A549 (cell line): Measurements from ENCODE around the gene ZFAND6. TPM values are rescaled to one million over a fixed set of nuclear protein-coding genes. Genes with fewer than 3 reads are reported as not detected.
A peak's percentile ranks its signal among the peaks of the same experiment; 100 is the strongest.

Source experiments
- ATAC-seq, 2 experiments: fragments of 200-7000 bp in 1 of 2; fragments of >200 bp in 1 of 2; cut with Nextera tagmentation in 1 of 2; cut with Tn5 transposase in 1 of 2; 3 replicates each; pipeline versions ENCODE4 v1.8.0 to v1.9.1; 2018 to 2020; ENCODE audit warnings: mild to moderate bottlenecking in 1 of 2, moderate library complexity in 1 of 2
- CTCF ChIA-PET: fragments of 300-600 bp; sonication (Branson Sonifier 250); formaldehyde crosslinking; extraction: SDS; loops from one replicate; lab custom pipeline; 2021; ENCODE audit warnings: antibody characterized with exemption, inconsistent platforms; lab: Yijun Ruan, JAX
- POLR2A ChIA-PET: fragments of 350-600 bp; formaldehyde crosslinking; extraction: SDS; loops from one replicate; lab custom pipeline; 2021; ENCODE audit warnings: antibody characterized with exemption, inconsistent platforms; lab: Yijun Ruan, JAX
- DNase-seq, 2 experiments: peaks; one replicate each; pipeline versions ENCODE4 v3.0.0 to v3.0.0-alpha.2; 2011 to 2016; ENCODE audit warnings: low read depth in 1 of 2, low spot score in 1 of 2
- FAIRE-seq: peaks from 2 replicates; lab custom pipeline; 2011; peaks lifted over from hg19 to GRCh38; lab: Jason Lieb, UNC
- H3K27ac ChIP-seq, 2 experiments: fragments of >200 bp; sonication (Bioruptor Twin); formaldehyde crosslinking; 3 replicates each; pipeline ENCODE4 v1.5.1; 2016 to 2017
- H3K4me1 ChIP-seq: fragments of >200 bp; sonication (Bioruptor Twin); formaldehyde crosslinking; 3 replicates; pipeline ENCODE4 v1.6.1; 2016
- H3K4me2 ChIP-seq: fragments of >200 bp; sonication (Bioruptor Twin); formaldehyde crosslinking; 3 replicates; pipeline ENCODE4 v1.6.1; 2016
- H3K4me3 ChIP-seq: fragments of >200 bp; sonication (Bioruptor Twin); formaldehyde crosslinking; 3 replicates; pipeline ENCODE4 v1.5.1; 2016
- H3K9me3 ChIP-seq: fragments of >200 bp; sonication (Bioruptor Twin); formaldehyde crosslinking; 3 replicates; pipeline ENCODE4 v1.6.1; 2016
- BHLHE40 ChIP-seq: IDR thresholded peaks from 2 replicates; pipeline ENCODE4 v1.6.1; 2012; ENCODE audit warnings: low read depth, low read length, inconsistent platforms
- CBX8 ChIP-seq: fragments of 200-600 bp; sonication (generic); IDR thresholded peaks from 2 replicates; pipeline ENCODE4 v1.6.1; 2016
- CEBPB ChIP-seq, 2 experiments: fragments of >200 bp in 1 of 2; sonication (Bioruptor Twin) in 1 of 2; formaldehyde crosslinking in 1 of 2; IDR thresholded peaks; 2 replicates each; pipeline ENCODE4 v1.6.1; 2012 to 2016
- CHD2 ChIP-seq: fragments of 150-350 bp; IDR thresholded peaks from 2 replicates; pipeline ENCODE4 v1.6.1; 2014; ENCODE audit warnings: low read length; ENCODE audit not compliant: partially characterized antibody
- ELK1 ChIP-seq: fragments of 150-350 bp; IDR thresholded peaks from 2 replicates; pipeline ENCODE4 v1.6.1; 2014; ENCODE audit warnings: low read depth, mild to moderate bottlenecking, low read length
- EP300 ChIP-seq, 2 experiments: fragments of >200 bp; sonication (Bioruptor Twin); formaldehyde crosslinking; IDR thresholded peaks; 2 replicates in 1 of 2; 3 replicates in 1 of 2; pipeline ENCODE4 v1.6.1; 2016 to 2017
- FOXS1 ChIP-seq: fragments of 250-450 bp; sonication (Bioruptor Pico); IDR thresholded peaks from 2 replicates; pipeline ENCODE4 v1.5.0; 2020; ENCODE audit warnings: mild to moderate bottlenecking, moderate library complexity
- HDAC2 ChIP-seq: fragments of 200-600 bp; sonication (generic); IDR thresholded peaks from 2 replicates; pipeline ENCODE4 v1.6.1; 2016
- HOXA7 ChIP-seq: fragments of 250-450 bp; sonication (Bioruptor Pico); IDR thresholded peaks from 2 replicates; pipeline ENCODE4 v1.5.0; 2020; ENCODE audit warnings: mild to moderate bottlenecking, moderate library complexity
- HOXB13 ChIP-seq: fragments of 250-450 bp; sonication (Bioruptor Pico); IDR thresholded peaks from 2 replicates; pipeline ENCODE4 v1.5.0; 2020; ENCODE audit warnings: low read depth, mild to moderate bottlenecking, moderate library complexity
- JUNB ChIP-seq: fragments of >200 bp; sonication (Bioruptor Twin); formaldehyde crosslinking; IDR thresholded peaks from 2 replicates; pipeline ENCODE4 v1.6.1; 2016
- KDM1A ChIP-seq: fragments of 200-600 bp; sonication (generic); IDR thresholded peaks from 2 replicates; pipeline ENCODE4 v1.6.1; 2016; ENCODE audit warnings: low read depth, mild to moderate bottlenecking
- MAZ ChIP-seq: fragments of 150-350 bp; IDR thresholded peaks from 2 replicates; pipeline ENCODE4 v1.6.1; 2014; ENCODE audit warnings: antibody characterized with exemption, low read depth, low read length, borderline replicate concordance
- MYC ChIP-seq: IDR thresholded peaks from 2 replicates; pipeline ENCODE4 v1.6.1; 2012; ENCODE audit warnings: mild to moderate bottlenecking, inconsistent platforms, low read length, improper control_type of control experiment, borderline replicate concordance
- NR3C1 ChIP-seq: fragments of >200 bp; sonication (Bioruptor Twin); formaldehyde crosslinking; IDR thresholded peaks from 3 replicates; pipeline ENCODE4 v1.6.1; 2017
- POLR2A ChIP-seq: IDR thresholded peaks from 2 replicates; pipeline ENCODE4 v1.6.1; 2012; ENCODE audit warnings: mild to moderate bottlenecking, low read length
- RAD21 ChIP-seq, 2 experiments: fragments of >200 bp in 1 of 2; sonication (Bioruptor Twin) in 1 of 2; formaldehyde crosslinking in 1 of 2; IDR thresholded peaks in 1 of 2; conservative IDR thresholded peaks in 1 of 2; 2 replicates in 1 of 2; 3 replicates in 1 of 2; pipeline ENCODE4 v1.6.1; 2012 to 2018; ENCODE audit warnings: inconsistent platforms in 1 of 2
- RARB ChIP-seq: fragments of 250-450 bp; sonication (Bioruptor Pico); IDR thresholded peaks from 2 replicates; pipeline ENCODE4 v1.8.0; 2021; ENCODE audit warnings: mild to moderate bottlenecking, moderate library complexity
- RCOR1 ChIP-seq: fragments of 150-350 bp; IDR thresholded peaks from 2 replicates; pipeline ENCODE4 v1.6.1; 2014; ENCODE audit warnings: antibody characterized with exemption, low read length, low read depth
- RFX5 ChIP-seq: fragments of 450-650 bp; IDR thresholded peaks from 2 replicates; pipeline ENCODE4 v1.7.1; 2014; ENCODE audit warnings: antibody characterized with exemption, mild to moderate bottlenecking, moderate library complexity
- RNF2 ChIP-seq: fragments of 200-600 bp; sonication (generic); IDR thresholded peaks from 2 replicates; pipeline ENCODE4 v1.6.1; 2016; ENCODE audit warnings: low read depth, mild to moderate bottlenecking, antibody characterized with exemption, moderate library complexity, borderline replicate concordance
- SMC3 ChIP-seq: fragments of >200 bp; sonication (Bioruptor Twin); formaldehyde crosslinking; IDR thresholded peaks from 3 replicates; pipeline ENCODE4 v1.6.1; 2018; ENCODE audit warnings: inconsistent platforms
- SREBF2 ChIP-seq: fragments of 450-650 bp; IDR thresholded peaks from 2 replicates; pipeline ENCODE4 v1.6.1; 2014; ENCODE audit warnings: mild to moderate bottlenecking, moderate library complexity
- USF2 ChIP-seq: fragments of 450-650 bp; IDR thresholded peaks from 2 replicates; pipeline ENCODE4 v1.6.1; 2014; ENCODE audit warnings: antibody characterized with exemption
- ZSCAN20 ChIP-seq: fragments of 250-450 bp; sonication (Bioruptor Pico); IDR thresholded peaks from 2 replicates; pipeline ENCODE4 v1.8.0; 2022; ENCODE audit warnings: mild to moderate bottlenecking, moderate library complexity
- WGBS: methylation state at CpG from one replicate; pipeline ENCODE4 v1.1.6; 2017; ENCODE audit errors: missing lambda C conversion rate; 5-methylcytosine and 5-hydroxymethylcytosine counted together
- polyA plus RNA-seq, 4 experiments: library from polyadenylated mRNA; depleted of rRNA in 3 of 4; stranded (reverse); fragments of >200 nt; fragmentation: RNase III in 1 of 4; extraction: RNeasy Plus Mini Kit Qiagen cat#74134 plus additional on column Dnase treatment in 1 of 4; gene quantifications; 2 replicates in 3 of 4; 3 replicates in 1 of 4; pipeline ENCODE4 v1.2.3, GENCODE V29; 2011 to 2017

Gene ZFAND6
- polyA plus RNA-seq, 2 of the 4 experiments (the other 2 are of a cell fraction): 152 to 307 TPM

GRCh38 chr15:80151148-80151547 lies 91.7 kb downstream of the ZFAND6 start:
- no peak for FAIRE-seq
- CTCF ChIA-PET: interaction anchor here (1.1 kb wide), 1 partner anchor 21 kb away, joined by 4 read pairs; no protein-coding TSS in a partner anchor

GRCh38 chr15:80151576-80151975 lies 92.1 kb downstream of the ZFAND6 start:
- H3K4me1 ChIP-seq: peaks cover 11% of the 10 kb centered on the region; the same call in 2 of the 3 replicates
- peak overlapping the region; percentile 66 for H3K4me3 ChIP-seq
- peak overlapping the region; percentile 82 for H3K4me2 ChIP-seq
- H3K27ac ChIP-seq: no peak overlapping the region; a peak in 2 of 6 replicates
- ATAC-seq (no peak), DNase-seq (no peak), FAIRE-seq (no peak)
- WGBS: 83% methylated on average over 3 of the region's 3 CpGs
- ChIA-PET POLR2A (interaction anchor here (0.7 to 1.1 kb wide), 3 partner anchors 39 to 228 kb away, joined by 3 to 6 read pairs (median 4); partner anchors contain the start of gene ZFAND6), CTCF (no interaction called here)
- TF ChIP-seq USF2: no peak
- no peak for TF ChIP-seq CHD2
- TF ChIP-seq NR3C1: no peak
- no peak for TF ChIP-seq SREBF2
- TF ChIP-seq HOXA7: no peak
- TF ChIP-seq KDM1A: no peak
- TF ChIP-seq ZSCAN20 (CRISPR knock-in tag): no peak
- TF ChIP-seq EP300 (IDR thresholded peaks at IDR 0.05): no peak
- TF ChIP-seq RNF2: no peak
- no peak for TF ChIP-seq RAD21 (conservative IDR thresholded peaks at IDR 0.05 in 1 of 2, IDR thresholded peaks at IDR 0.05 in 1 of 2)
- TF ChIP-seq HDAC2: no peak
- TF ChIP-seq MYC: no peak
- TF ChIP-seq RARB (CRISPR knock-in tag): no peak
- TF ChIP-seq ELK1: no peak
- no peaks in the 10 kb centered on the region for H3K9me3 ChIP-seq

More at GRCh38 chr15:80151148-80151547, 91.7 kb downstream of the ZFAND6 start:
- ATAC-seq (no peak), DNase-seq (no peak)
- H3K9me3 ChIP-seq: no peaks in the 10 kb centered on the region
- POLR2A ChIA-PET: no interaction called here
- TF ChIP-seq RCOR1 (no peak), CHD2 (no peak), CBX8 (no peak), USF2 (no peak), POLR2A (no peak), RNF2 (no peak), FOXS1 (no peak), JUNB (no peak), BHLHE40 (no peak), RFX5 (no peak), MAZ (no peak), HOXB13 (CRISPR knock-in tag) (no peak), CEBPB (IDR thresholded peaks at IDR 0.05) (no peak), SMC3 (no peak)
- 90% methylated on average over 6 of the region's 6 CpGs for WGBS
- H3K4me2 ChIP-seq: no peak overlapping the region
- no peak overlapping the region for H3K27ac ChIP-seq
- H3K4me3 ChIP-seq: no peak overlapping the region
- peaks cover 11% of the 10 kb centered on the region; the same call in 2 of the 3 replicates for H3K4me1 ChIP-seq
